Limb (tissue), 2 donors: Measurements from ENCODE around the gene TRABD2B.
A peak's percentile ranks its signal among the peaks of the same experiment; 100 is the strongest.

Experiments
- DNase-seq, 2 donors: peaks; one replicate each; pipeline ENCODE4 v3.0.0-alpha.2; 2016; ENCODE audit errors: extremely low spot score in 2 of 2

TRABD2B gene

DNA sequence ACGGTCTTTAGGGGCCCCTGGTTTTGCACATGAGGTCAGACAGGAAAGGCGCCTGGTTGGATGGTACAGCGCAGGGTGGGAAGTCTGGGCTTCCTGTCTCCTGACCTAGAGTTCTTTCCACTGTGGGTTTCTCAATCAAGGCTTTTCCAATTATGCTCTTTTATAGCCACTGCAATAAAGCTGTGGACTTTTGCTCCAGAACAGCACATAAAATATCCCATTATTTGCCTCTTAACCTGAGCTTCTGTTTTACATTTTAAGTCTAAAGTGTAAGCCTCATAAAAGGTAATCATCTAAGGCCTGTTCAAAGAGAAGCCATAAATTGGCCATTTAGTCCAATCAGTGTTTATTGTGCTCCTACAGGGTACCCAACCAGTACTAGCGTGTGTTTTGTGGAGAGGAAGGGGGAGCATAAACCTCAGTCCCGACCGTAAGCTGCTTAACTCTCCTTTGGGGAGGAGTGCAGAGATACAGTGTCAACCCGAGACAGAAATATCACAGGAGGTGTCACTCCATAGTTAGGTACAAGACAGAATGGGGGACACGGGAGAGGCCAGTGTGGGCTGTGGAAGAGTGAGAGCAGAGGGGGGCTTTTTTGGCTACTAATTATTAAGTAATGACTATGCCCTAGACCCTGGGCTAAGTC is 270.0 kb downstream of the TRABD2B start:
- DNase-seq = no peak

DNA sequence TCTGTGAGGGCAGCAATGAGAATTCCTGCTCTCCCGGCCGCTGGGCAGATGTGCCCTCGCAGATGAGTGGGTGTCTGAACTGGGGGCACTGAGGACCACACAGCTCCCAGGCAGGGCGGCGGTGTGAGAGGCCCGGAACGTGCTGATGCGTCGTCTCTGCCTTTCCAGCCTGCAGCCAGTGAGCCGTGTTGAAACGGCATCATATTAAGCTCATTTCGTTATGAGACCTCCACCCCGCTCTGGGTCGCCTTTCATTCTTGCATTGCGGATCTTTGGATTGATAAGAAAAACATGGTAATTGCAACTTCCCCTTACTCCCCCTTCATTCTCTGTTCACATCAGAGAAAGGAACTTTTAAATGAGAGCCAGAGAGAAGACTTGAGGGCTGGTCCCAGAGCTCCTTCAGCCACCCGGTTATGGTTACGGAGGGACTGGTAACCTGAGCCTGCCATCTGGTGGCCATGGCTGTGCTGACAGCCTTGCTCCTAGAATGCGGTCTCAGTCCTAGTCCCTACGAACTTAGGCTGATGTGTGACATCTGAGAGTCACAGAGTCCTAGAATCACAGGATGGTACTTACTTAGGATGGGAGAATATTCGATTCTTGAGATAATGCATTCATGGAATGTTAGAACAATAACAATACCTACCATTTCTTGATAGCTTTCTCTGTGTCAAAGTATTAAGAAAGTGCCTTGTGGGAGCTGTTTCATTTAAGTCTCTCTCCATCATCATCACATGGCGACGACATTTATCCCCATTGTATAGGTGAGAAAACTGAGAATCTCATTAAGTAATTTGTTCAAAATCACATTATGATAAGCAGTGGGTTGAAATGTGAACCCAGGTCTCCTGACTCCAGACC is 271.0 kb downstream of the TRABD2B start:
- peak; percentile 85 for DNase-seq

DNA sequence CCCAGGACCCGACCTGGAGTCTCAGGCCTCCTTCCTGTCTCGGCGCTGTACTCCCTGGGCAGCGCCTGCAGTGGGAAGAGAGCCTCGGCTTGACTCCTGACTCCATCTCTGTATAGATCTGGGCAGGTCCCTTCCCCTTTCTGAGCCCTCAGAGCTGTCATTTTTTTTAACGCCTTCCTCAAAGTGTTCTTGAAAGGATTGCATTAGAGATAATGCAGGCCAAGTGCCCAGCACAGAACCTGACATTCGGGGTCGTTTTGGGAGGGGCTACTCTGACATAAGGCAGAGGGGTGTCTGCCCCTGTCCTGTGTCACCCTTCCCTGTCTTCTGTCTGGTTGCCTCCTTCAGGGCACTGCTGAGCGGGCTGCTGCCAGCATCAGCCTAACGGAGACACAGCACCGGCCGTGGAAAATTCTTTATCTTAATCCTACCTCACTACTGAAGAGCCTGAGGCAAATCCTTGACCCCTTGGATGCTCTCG is 271.6 kb downstream of the TRABD2B start:
- DNase-seq = no peak

DNA sequence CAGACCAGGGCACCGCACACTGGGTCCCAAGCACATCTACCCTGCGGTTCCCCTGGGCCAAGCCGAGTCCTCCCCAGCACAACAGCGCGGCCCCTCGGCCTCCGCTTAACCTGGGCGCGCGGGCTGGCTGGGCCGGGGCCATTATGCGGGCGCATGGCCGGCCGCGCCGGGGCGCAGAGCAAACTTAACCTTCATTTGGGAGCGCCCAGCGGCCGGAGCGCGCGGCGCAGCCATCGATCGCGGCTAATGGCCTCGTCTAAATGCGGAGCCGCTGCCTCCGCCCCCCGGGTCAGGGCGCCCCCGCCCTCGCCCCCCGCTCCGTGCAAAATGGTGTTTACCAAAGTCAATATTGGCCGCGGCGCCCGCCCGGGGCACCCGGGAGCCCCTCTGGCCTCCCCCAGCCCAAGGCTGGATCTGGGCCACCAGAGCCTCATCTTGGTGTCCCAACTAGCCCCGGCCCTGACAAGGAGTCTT is 272.1 kb downstream of the TRABD2B start:
- peak in 1 of 2 donors; percentile 53 for DNase-seq

DNA sequence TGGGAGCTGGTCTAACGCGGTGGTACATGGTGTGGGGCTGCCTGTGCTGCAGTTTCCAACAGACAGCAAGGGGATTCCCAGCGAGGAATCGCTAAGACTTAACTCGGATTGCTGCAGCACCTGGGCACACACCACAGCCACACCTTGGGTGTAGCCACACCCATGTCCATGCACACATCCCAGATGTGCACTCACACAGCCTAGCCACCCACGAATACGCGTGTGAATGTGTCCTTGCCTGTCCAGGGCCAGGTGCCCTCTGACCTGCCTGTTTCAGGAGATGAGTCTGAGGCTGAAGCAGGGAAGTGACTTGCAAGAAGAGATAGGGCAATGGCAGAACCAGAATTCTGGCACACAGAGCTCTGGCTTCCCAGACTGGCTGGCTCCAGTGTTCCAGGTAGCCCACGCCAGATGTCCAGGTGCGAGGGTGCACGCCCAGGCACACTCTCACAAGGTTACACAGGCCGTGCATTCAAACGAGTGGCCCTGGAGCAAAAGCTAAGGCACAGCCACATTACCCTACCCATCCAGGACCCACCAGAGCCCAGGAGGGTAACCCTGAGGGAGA is 272.7 kb downstream of the TRABD2B start:
- DNase-seq = no peak

DNA sequence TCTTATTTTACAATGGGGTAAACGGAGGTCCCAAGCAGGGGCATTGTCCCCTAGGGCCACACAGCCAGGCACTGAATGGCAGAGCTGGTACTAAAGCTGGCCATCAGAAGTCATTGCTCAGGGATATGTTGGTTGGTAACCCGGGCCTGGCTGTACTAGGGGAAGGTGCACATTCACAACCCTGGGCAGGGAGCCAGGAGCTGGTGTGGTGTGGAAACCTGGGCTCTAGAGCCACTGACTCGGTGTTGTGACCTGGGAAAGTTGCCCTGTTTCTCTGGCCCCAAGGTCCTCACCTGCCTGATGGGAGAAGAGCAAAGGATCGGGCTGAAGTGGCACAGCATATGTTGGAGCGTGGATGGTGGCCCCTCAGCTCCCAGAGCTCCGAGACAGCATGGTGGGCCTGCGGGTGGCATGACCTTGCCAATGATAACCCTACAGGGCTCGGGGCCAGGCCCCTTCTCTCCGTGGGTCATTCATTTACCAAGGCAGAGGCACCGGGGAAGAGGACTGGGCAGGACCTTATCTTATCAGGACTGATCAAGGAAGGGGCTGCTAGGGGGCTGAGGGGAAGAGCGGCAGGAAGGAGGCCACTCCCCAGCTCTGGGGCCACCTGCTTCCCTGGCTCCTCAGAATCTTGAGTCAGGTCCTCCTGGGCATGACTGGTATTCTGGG is 274.1 kb downstream of the TRABD2B start:
- no peak for DNase-seq

DNA sequence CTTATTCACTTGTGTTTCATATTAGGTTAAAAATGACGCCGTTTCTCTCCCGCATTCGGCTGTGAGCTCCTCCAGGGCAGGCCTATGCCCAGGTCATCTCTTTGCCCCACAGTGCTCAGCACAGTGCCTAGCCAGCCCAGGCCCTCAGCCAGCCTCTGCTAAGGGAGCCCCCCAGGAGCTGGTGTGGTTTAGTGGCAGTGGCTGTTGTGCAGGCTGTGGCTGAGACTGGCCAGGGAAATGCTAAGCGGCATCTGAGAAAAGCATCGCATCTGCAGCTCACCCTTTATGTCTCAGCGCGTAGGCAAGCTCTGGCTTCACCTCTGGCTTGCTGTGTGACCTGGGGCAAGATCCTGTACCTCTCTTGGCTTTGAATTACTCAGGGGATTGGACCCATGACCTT is 275.1 kb downstream of the TRABD2B start:
- no peak for DNase-seq

DNA sequence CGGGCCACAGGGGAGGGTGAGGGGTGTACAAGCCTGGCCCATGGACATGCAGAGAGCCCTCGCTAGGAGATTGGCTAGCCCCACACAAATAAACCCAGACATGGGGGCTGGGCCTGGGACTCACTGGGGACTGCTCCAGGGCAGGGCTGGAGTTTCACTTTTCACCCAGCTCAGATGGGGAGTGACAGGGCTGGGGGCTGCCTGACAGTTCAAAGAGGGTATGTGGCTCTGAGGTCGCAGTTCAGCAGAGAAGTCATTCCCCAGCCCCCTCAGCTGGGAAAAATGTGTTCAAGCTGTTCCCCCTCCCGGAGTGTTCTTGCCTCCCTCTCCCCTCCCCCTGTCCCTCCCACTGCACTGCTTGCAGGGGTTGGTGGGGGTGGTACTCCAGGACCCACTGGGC is 277.1 kb downstream of the TRABD2B start:
- no peak for DNase-seq

DNA sequence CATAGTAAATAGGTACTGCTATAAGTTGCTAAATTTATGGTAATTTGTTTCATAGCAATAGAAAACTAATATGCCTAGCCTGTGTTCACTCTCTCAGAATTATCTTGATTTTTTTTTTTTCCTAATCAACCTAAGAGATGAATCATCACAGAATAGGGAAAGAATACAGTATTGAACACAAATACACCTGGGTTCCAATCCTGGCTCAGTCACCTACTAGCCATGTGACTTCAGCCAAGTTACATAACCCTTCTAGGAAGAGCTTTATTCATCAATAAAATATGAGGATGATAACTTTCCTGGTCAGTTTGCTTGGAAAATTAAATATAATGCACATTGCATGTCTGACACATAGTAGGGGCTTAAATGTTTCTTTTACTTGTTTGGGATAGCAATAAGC is 279.8 kb downstream of the TRABD2B start:
- DNase-seq = no peak

DNA sequence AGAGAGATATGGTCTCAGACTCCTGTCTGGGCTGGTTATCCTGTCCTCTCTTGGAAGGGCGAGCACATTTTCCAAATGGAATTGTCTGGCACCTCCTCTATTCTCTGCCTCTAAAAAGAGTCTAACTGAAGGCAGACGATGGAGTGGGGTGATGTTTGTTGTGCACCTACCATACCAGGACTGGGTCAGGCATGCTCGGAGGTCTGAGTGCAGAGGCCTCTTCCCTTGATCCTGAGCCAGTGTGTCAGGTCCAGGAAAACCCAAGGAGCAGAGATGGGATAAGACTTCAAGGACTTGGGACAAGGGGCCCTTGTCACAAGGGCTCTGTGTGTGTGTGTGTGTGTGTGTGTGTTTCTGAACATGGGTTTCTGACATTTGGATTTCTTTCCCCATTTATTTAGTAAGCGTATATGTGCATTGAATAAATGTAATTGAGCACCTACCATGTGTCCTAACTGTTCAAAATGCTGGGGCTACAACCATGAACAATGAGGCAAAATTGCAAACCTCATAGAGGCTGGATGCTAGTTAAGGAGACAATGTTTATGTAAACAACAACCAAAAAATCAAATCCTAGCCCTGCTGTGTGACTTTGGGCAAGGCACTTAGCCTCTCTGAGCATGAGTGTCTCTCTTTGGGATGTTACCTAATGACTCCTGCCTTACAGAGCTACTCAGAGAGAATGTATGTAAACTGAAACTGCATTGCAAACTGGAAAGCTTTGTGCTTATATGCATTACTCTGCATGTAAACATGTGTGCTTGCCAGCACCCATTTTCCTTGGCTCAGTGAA is 283.0 kb downstream of the TRABD2B start:
- no peak for DNase-seq

DNA sequence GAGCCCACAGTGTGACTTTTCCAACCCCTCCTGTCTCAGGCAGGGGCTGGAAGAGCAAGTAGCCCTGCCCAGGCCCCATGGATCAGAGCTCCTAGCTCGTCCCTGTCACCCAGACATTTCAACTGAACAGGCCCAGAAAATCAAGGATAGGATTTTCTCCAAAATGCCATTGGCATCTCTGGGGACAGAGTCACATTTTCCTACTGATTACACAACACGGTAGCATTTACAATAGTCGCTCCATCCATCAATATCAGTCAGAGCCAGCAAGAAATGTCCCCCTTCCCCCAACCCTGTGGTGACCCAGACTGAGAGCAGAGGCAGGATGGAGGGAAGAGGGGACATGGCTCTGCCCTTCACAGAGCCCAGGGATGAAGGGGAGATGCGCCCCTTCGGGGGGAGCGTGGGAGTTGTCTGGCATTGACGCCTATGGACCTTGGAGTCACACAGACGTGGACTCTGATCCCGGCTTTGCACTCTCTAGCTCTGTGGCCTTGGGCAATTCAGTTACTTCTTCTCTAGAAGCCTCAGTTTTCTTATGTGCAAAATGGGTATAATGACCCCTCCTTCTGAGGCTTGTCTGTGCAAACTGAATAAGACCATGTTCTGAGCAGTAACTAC is 283.7 kb downstream of the TRABD2B start:
- no peak for DNase-seq

DNA sequence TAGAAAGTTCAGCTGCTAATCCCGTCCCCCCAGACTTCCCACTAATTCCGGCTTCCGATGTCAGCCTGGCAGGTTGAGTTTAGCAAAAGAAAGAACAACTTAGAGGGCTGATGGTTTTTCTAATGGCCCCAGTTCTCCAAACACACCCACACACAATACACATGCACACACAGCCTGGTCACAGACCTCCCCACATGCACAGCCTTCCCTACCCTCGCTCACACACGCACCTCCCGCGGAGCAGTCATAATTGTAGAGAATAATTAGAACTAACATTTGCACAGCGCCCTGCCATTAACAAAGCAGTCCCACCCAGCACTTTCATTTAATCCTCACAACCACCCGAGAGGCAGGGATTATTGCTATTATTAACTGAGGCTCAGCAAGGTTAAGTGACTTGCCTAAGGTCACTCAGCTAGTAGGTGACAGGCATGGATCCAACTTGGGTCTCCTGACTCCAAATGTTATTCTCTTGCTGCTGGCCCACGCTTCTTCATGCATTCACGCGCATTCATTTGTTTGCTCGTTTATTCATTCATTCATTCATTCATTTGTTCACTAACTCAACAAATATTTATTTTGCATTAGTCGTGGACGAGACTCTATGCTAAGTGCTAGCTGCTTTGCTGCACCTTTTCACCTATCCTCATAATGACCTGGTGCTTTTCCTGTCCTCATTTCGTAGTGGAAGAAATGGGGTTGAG is 284.4 kb downstream of the TRABD2B start:
- no peak for DNase-seq

DNA sequence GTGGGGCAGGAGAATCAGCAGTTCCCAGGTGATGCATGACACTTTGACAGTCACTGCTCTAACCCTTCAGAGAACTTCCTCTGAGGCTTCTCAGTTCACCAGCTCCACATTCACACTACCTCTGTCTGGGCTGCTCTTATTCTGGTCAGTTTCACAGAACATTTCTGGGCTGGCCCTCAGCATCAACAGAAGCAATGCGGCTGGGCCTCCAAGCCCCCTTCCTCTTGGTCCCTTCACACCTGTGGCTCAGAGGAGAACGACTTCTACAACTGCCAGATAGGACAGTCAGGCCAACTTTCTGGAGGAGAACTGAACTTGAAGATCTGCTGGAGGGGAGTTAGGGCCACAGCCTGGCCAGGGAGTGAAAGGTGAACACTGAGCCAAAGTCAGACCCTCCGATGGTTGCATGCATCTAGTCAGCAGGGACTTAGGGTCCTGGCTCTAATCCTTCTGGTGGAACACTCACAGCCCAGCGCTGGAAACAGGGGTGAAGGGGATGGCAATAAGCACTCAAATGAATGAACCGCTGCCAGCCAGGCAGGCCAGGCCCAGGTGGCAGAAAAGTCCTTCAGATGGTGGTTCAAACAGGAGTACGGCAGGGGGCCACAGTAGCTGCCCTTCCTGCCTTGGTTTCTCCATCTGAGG is 285.2 kb downstream of the TRABD2B start:
- no peak for DNase-seq

DNA sequence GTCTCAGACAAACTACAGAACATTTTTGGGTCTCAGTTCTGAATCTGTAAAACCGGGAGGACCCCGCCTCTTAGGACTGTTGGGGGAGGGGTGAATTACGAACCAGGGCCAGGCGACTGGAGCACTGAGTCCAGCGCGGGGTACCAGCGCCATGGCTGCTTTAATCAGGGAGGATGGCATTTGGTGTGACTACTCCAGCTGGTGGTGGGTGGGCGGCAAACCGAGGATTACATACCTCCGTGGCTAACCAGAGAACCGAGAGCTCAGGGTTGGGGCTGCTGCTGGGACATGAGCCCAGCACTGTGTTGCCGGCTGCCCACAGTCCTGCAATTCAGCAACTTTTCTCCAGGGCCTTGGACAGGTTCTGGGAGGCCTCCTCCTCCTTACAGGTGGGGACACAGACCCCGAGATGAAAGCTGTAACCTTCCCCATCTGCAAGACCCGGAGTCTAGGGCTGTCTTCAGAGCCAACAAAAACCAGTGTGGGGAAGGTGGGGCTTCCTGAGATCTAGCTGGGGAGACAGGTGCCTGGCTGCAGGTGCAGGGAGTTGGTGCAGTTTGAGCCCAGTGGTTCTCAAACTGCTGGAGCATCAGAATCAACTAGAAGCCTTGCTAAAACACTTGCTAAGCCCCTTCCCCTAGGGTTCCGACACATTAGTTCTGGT is 285.9 kb downstream of the TRABD2B start:
- DNase-seq = no peak
